ENCODE data around the gene FGF21. TPM values are rescaled to one million over a fixed set of nuclear protein-coding genes. Genes with fewer than 3 reads are reported as not detected.

FGF21 gene
- total and polyA plus RNA-seq, 9 donors: not detected

GRCh38 chr19:48755787-48756186, 463 bp downstream of the FGF21 start:
- WGBS, 3 donors: 52 to 73% (median 55%) methylated on average over 5 of the region's 5 CpGs
- TF ChIP-seq POLR2A (IDR thresholded peaks at IDR 0.05) (no peak), EP300 (IDR thresholded peaks at IDR 0.05) (no peak), CTCF (IDR thresholded peaks at IDR 0.05) (no peak)
- Histone ChIP-seq H3K9me3 (no peaks in the 10 kb centered on the region), H3K4me3 (no peak overlapping the region), H3K4me1 (ENCODE audit: insufficient read depth) (peaks cover 2% of the 10 kb centered on the region), H3K36me3 (no peaks in the 10 kb centered on the region), H3K27me3 (no peaks in the 10 kb centered on the region), H3K27ac (no peak overlapping the region)
- DNase-seq: no peak
- intact Hi-C loops (cut with DNase I): no loop called here

DNA sequence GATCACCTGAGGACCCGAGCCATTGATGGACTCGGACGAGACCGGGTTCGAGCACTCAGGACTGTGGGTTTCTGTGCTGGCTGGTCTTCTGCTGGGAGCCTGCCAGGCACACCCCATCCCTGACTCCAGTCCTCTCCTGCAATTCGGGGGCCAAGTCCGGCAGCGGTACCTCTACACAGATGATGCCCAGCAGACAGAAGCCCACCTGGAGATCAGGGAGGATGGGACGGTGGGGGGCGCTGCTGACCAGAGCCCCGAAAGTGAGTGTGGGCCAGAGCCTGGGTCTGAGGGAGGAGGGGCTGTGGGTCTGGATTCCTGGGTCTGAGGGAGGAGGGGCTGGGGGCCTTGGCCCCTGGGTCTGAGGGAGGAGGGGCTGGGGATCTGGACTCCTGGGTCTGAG, 888 bp downstream of the FGF21 start:
- Histone ChIP-seq H3K4me3 (no peak overlapping the region), H3K4me1 (ENCODE audit: insufficient read depth) (peaks cover 2% of the 10 kb centered on the region), H3K27ac (no peak overlapping the region), H3K9me3 (no peaks in the 10 kb centered on the region), H3K36me3 (no peaks in the 10 kb centered on the region), H3K27me3 (no peaks in the 10 kb centered on the region)
- no peak for DNase-seq
- 82 to 89% (median 84%) methylated on average over 11 of the region's 11 CpGs for WGBS, 3 donors
- intact Hi-C loops (cut with DNase I): no loop called here
- no peak for TF ChIP-seq EP300 (IDR thresholded peaks at IDR 0.05)
- no peak for TF ChIP-seq CTCF (IDR thresholded peaks at IDR 0.05)
- TF ChIP-seq POLR2A (IDR thresholded peaks at IDR 0.05): no peak

DNA sequence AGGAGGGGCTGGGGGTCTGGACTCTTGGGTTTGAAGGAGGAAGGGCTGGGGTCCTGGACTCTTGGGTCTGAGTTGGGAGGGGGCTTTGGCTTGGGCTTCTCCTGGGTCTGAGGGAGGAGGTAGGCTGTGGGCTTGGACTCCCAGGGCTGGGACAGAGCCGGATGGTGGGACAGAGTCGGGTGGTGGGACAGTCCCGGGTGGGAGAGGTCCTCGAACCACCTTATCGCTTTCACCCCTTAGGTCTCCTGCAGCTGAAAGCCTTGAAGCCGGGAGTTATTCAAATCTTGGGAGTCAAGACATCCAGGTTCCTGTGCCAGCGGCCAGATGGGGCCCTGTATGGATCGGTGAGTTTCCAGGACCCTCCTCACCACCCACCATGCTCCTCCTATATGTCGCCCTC, 1.4 kb downstream of the FGF21 start:
- TF ChIP-seq POLR2A (IDR thresholded peaks at IDR 0.05) (no peak), EP300 (IDR thresholded peaks at IDR 0.05) (no peak), CTCF (IDR thresholded peaks at IDR 0.05) (no peak)
- WGBS, 3 donors: 74 to 78% (median 75%) methylated on average over 9 of the region's 9 CpGs
- H3K4me1 ChIP-seq (ENCODE audit: insufficient read depth): peaks cover 2% of the 10 kb centered on the region
- no peak overlapping the region for H3K27ac ChIP-seq
- DNase-seq: no peak
- H3K4me3 ChIP-seq: no peak overlapping the region
- intact Hi-C loops (cut with DNase I): no loop called here
- H3K36me3 ChIP-seq: no peaks in the 10 kb centered on the region
- no peaks in the 10 kb centered on the region for H3K9me3 ChIP-seq
- no peaks in the 10 kb centered on the region for H3K27me3 ChIP-seq

DNA sequence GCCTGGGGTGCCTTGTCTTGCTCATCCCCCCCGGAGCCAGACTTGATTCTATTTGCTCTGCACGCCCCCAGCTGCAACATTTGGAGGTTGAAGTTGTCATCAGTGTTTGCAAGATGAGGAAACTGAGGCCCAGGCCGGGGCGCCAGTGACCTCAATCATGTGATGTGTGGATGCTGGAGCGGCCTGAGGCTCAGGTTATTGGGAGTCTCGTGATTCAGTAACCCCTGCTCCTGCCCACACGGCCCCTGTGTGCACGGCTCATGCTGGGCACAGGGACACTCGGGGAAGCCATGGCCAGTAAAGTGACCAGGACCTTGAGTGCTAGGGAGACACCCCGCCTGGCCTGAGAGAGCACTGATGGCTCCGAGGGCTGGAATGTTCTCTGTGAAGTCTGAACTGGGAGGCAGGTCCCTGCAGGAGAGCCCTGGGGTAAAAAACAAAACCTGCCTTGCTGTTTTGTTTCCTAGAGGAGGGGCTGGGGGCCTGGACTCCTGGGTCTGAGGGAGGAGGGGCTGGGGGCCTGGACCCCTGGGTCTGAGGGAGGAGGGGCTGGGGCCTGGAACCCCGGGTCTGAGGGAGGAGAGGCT, 1.9 kb downstream of the FGF21 start:
- H3K36me3 ChIP-seq: no peaks in the 10 kb centered on the region
- H3K27me3 ChIP-seq: no peaks in the 10 kb centered on the region
- no peak overlapping the region for H3K27ac ChIP-seq
- TF ChIP-seq CTCF (IDR thresholded peaks at IDR 0.05): no peak
- TF ChIP-seq POLR2A (IDR thresholded peaks at IDR 0.05): no peak
- TF ChIP-seq EP300 (IDR thresholded peaks at IDR 0.05): no peak
- H3K4me1 ChIP-seq (ENCODE audit: insufficient read depth): peaks cover 2% of the 10 kb centered on the region
- DNase-seq: no peak
- no peak overlapping the region for H3K4me3 ChIP-seq
- intact Hi-C loops (cut with DNase I): no loop called here
- no peaks in the 10 kb centered on the region for H3K9me3 ChIP-seq
- WGBS, 3 donors: 85 to 90% (median 87%) methylated on average over 12 of the region's 12 CpGs
